Activated gamma-delta T cell treated with anti-CD3 and anti-CD28 coated beads, Interleukin-2, amount 50 U/mL, for 16 hours (primary cell): ENCODE data around the gene CAMK1D.
"Not testable (repeated sequence)": the region's sequence is repeated elsewhere in the genome, so short reads cannot be mapped to it uniquely, and the experiment has no call there.

Experiments
- DNase-seq: peaks from one replicate; pipeline ENCODE4 v3.0.0-alpha.2; 2020; ENCODE audit warnings: low read depth

Gene CAMK1D

GRCh38 chr10:12469345-12469744, 120.0 kb downstream of the CAMK1D start:
- DNase-seq: no peak

- DNase-seq: no peak
These were observed 121.4 kb downstream of the CAMK1D start for GRCh38 chr10:12470719-12471118.

DNA sequence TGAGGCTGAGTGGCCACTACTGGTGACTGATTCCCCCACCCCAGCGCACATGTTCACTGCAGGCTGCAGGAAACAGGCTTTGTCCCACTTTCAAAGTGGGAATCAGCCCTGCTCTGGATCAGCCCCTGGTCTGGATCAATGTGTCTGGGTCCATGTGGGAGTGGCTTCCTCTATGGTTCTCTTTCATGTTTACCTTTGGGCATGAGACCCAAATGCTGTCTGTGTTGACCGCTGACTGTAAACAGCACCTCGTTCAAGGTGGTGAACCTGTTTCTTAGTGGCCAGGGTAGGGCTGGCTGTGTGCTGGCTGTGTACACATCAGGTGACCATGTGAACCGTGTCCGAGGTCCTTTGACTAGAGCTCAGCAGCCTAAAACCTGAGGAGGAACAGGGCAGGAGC, 121.8 kb downstream of the CAMK1D start:
- DNase-seq: no peak

GRCh38 chr10:12473491-12473890, 124.1 kb downstream of the CAMK1D start:
- no peak for DNase-seq

- DNase-seq: no peak
These were observed 125.5 kb downstream of the CAMK1D start for GRCh38 chr10:12474727-12475412.

DNA sequence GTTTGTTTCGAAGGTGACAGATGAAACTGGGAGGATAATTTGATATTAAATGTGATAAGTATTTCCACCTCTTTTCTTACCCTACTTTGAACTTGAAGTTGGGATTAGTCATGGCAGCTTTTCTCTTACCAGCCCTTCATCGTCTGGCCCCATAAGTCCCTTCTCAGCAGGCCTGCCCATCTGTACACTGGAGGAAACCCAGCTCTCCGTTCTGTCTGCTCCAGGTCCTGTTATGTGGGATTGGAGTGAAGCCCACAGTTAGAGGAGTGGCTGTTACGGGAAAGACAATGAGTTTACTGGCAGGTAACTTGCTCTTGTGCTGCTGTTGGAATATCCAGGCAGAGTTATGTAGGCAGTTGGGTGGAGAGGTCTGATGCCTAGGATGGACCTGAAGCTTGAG, 127.3 kb downstream of the CAMK1D start:
- DNase-seq: no peak

DNA sequence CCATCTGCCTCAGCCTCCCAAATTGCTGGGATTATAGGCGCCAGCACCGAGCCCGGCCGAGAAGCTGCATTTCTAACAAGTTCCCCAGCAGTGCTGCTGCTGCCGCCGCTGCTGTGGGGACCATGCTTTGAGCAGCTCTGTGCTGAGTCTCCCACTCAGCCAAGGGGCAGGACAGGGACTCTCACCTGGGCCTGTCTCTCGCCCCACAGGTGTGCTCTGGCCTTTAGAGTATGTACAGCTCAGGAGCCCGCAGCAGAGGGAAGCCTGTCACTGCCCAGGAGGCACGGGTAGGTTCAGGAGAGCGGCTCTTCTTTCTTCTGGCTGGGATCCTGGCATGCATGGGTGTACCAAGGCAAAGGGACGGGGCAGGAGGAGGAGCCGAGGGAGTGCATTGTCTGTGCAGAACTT, 130.1 kb downstream of the CAMK1D start:
- no peak for DNase-seq

GRCh38 chr10:12479924-12480323, 130.6 kb downstream of the CAMK1D start:
- DNase-seq: no peak

- no peak for DNase-seq
These were observed 131.1 kb downstream of the CAMK1D start for GRCh38 chr10:12480440-12480839.

DNA sequence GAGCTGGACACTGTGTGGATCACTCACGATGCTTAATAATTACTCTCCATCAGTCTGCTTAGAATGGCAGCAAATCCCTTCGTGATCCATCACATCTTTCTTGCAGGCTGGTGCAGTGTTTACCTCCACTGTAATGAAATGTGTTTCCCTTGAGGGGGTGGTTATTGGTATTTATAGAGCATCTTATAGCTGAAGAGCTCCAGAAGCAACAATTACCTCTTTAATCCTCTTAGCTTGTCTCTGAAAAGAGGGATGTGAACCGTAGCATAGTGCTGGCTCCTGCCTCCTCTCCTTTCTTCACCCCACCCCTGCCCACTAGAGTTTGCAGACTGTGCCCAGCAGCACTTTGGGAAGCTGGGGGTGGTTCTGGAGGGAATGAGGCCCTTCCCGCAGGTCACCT, 132.6 kb downstream of the CAMK1D start:
- DNase-seq: no peak

DNA sequence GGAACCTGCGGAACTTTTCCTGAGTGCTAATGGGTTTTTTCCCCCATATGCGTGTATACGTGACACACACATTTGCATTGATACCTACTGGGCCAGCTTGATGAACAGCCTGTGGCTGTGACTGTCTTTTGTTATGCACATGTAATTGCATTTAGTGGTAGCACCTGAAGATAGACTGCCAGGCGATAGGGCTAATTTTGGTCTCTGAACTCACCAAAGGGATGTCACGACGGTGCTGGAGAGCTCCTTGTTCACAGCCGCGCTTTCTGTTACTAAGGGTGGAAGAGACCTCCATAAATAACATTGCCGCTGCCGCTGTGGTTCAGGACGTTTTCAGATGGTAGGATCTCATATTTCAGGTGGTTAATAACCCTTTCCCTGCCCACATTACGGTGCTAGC, 133.2 kb downstream of the CAMK1D start:
- DNase-seq: no peak

- DNase-seq: no peak
These were observed 134.9 kb downstream of the CAMK1D start for GRCh38 chr10:12484002-12484918.

DNA sequence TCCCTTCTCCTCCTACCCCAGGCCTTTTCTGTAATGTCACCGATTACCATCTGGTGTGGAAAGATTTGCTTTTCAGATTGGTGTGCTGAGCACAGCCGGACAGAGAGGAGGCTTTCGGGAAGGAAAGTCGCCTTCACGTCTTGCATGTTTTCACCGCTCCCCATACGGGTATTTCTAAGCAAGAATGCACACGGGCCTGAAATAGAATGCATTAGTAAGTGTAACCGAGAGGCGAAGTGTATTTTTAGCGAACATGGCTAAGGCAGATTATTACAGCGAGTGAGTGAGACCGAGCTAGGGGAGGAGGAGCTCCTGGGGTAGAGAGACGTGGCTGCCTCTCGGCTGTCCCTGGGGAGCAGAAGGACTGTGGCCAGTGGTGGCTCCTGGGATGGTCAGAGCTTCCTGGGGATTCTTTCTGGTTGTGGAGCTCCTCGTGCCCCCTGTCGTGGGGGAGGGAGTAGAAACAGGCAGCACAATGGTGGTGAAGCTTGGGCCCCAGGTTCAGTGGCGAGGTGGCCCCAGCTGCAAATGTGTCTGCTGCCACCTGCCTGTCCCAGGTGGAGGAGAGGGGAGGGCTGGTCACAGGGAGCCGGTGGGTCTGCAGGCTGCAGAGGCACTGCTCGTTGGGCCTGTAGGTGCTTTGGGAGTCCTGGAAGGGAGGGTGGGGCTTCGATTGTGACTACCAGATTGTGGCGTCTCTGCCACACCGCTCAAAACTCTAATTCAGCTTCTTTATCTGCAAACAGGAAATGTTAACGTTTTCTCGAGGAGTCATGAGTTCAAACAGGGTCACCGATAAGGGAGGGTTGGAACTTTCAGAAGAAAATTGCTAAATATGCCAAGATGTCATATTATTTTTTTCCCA, 135.8 kb downstream of the CAMK1D start:
- no peak for DNase-seq

- no peak for DNase-seq
These were observed 138.0 kb downstream of the CAMK1D start for GRCh38 chr10:12487366-12487765.

GRCh38 chr10:12488626-12489025, 139.3 kb downstream of the CAMK1D start:
- DNase-seq: no peak

DNA sequence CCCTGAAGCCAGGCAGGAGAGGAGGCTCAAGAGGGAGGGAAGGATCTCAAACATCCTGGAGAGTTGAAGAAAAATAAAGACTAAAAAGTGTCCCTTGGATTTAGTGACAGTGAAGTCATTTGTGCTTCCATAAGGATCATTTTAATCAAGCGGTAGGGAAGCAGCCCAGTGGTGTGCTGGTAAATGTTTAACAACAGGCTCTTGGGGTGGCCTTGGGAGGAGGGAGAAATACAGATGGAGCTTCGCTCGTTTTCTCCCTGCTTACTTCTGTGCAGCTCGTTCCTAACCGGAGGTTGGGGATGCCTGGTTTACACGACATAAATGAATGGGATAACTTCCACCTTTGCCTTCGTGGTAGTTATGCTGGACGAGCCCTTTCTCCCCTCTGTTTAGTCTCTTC, 140.0 kb downstream of the CAMK1D start:
- DNase-seq: no peak

DNA sequence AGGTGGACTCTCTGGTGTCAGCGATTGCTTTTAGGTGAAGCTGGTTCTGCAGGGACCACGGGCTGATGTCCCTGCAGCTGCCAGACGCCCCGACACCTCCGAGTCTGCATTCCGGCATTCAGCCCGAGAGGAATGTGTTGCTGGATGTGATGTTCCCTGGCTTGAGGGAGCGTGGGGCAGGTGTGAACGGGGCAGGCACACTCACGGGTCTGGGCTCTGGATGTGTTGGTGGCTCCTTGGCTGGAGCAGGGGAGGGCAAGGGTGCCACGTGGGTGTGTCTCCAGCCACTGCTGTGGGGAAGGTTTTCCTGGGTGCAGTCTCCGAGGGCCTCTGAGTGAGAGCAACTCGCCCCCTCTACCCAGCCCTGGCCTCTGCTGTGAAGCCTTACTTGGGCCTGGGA, 140.5 kb downstream of the CAMK1D start:
- no peak for DNase-seq

- DNase-seq: no peak
These were observed 141.6 kb downstream of the CAMK1D start for GRCh38 chr10:12490963-12491362.

DNA sequence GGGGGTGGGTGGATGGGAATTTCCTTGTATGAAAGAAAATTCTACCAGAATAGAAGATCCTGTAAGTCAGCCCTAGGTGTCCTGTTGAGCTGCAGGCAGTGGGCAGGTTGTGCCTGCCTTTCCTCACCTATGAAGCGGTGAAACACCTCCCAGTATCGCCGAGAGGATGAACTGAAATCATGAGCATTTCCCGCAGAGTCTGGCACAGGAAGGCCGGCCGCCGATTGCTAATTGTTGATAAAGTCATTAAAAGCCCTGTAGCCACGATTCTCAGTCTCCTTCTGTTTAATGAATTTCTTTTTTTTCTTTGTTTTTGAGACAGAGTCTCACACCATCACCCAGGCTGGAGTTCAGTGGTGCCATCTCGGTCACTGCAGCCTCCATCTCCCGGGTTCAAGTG, 142.1 kb downstream of the CAMK1D start:
- no peak for DNase-seq

GRCh38 chr10:12492016-12492415, 142.7 kb downstream of the CAMK1D start:
- DNase-seq: no peak

GRCh38 chr10:12497046-12497445, 147.7 kb downstream of the CAMK1D start:
- not testable (repeated sequence) for DNase-seq
